Frontal cortex (tissue), 4 donors: ENCODE measurements around the gene TYROBP. TPM values are rescaled to one million over a fixed set of nuclear protein-coding genes. Genes with fewer than 3 reads are reported as not detected.
"Not testable (repeated sequence)": the region's sequence is repeated elsewhere in the genome, so short reads cannot be mapped to it uniquely, and the experiment has no call there.

Source experiments
- DNase-seq, 2 donors: peaks; one replicate each; pipeline ENCODE4 v3.0.0; 2012; ENCODE audit warnings: low spot score in 2 of 2
- FAIRE-seq: peaks from 2 replicates; lab custom pipeline; 2012; peaks lifted over from hg19 to GRCh38; lab: Jason Lieb, UNC
- total RNA-seq: library from RNA; depleted of rRNA; stranded (reverse); fragments of >200 nt; gene quantifications from one replicate; pipeline ENCODE4 v1.2.3, GENCODE V29; 2014
- donor health status: control.
- donor health status: control.
- donor health status: control.

The TYROBP gene
- total RNA-seq, 1 donor from 2014 or later = 2.9 TPM

GRCh38 chr19:35903550-35904179, 4.4 kb downstream of the TYROBP start:
- no peak for FAIRE-seq
- DNase-seq = peak in 1 of 2 donors; percentile 61

GRCh38 chr19:35902870-35903475, 5.1 kb downstream of the TYROBP start:
- DNase-seq (no peak), FAIRE-seq (no peak)

- no peak for FAIRE-seq
- no peak for DNase-seq
Measured at GRCh38 chr19:35901854-35902661, 6.0 kb downstream of the TYROBP start, which contains the start of gene HCST. TSS of gene HCST (plus strand) at chr19:35902529. CDS start at chr19:35902594, 65 bp downstream.

GRCh38 chr19:35901055-35901644, 6.9 kb downstream of the TYROBP start:
- DNase-seq (no peak), FAIRE-seq (no peak)

GRCh38 chr19:35899547-35900214, 8.4 kb downstream of the TYROBP start:
- FAIRE-seq = no peak
- DNase-seq = peak; percentile 79 to 88

GRCh38 chr19:35898499-35898809, 9.6 kb downstream of the TYROBP start:
- FAIRE-seq = no peak
- DNase-seq = no peak

- FAIRE-seq (no peak), DNase-seq (no peak)
Measured at GRCh38 chr19:35897706-35898451, 10.2 kb downstream of the TYROBP start.

GRCh38 chr19:35896643-35897040, 11.5 kb downstream of the TYROBP start:
- DNase-seq (no peak), FAIRE-seq (no peak)

- DNase-seq = no peak
- no peak for FAIRE-seq
Measured at GRCh38 chr19:35895911-35896642, 12.0 kb downstream of the TYROBP start.

GRCh38 chr19:35894342-35894741, 13.8 kb downstream of the TYROBP start:
- FAIRE-seq = no peak
- no peak for DNase-seq

- not testable (repeated sequence) for FAIRE-seq, DNase-seq
Measured at GRCh38 chr19:35891819-35892218, 16.3 kb downstream of the TYROBP start.

- DNase-seq (no peak), FAIRE-seq (no peak)
Measured at GRCh38 chr19:35890113-35890650, 17.9 kb downstream of the TYROBP start.

- FAIRE-seq (no peak), DNase-seq (no peak)
Measured at GRCh38 chr19:35889370-35890112, 18.6 kb downstream of the TYROBP start.

- no peak for FAIRE-seq
- no peak for DNase-seq
Measured at GRCh38 chr19:35888398-35888797, 19.7 kb downstream of the TYROBP start.

- FAIRE-seq (no peak), DNase-seq (no peak)
Measured at GRCh38 chr19:35887197-35887596, 20.9 kb downstream of the TYROBP start.

GRCh38 chr19:35885904-35886303, 22.2 kb downstream of the TYROBP start:
- FAIRE-seq = no peak
- no peak for DNase-seq

GRCh38 chr19:35885225-35885738, 22.8 kb downstream of the TYROBP start:
- FAIRE-seq = no peak
- no peak for DNase-seq

GRCh38 chr19:35883882-35884281, 24.2 kb downstream of the TYROBP start:
- DNase-seq (no peak), FAIRE-seq (no peak)
